Panc1 (cell line): Measurements from ENCODE around the gene MEOX2. TPM values are rescaled to one million over a fixed set of nuclear protein-coding genes. Genes with fewer than 3 reads are reported as not detected.

Experiments
- ATAC-seq: fragments of 200-7000 bp; cut with Tn5 transposase; 2 replicates; pipeline ENCODE4 v1.9.1; 2020; ENCODE audit warnings: mild to moderate bottlenecking, moderate library complexity
- BruUV-seq: library from RNA; stranded (reverse); fragments of 400-500 nt; replicated peaks from 2 replicates; lab custom pipeline; 2021; lab: Mats Ljungman, UMichigan
- CTCF ChIA-PET: fragments of 300-600 bp; sonication (Branson Sonifier 250); formaldehyde crosslinking; loops from one replicate; lab custom pipeline; 2022; ENCODE audit warnings: antibody characterized with exemption; lab: Charles Lee
- POLR2A ChIA-PET: fragments of 300-600 bp; sonication (Branson Sonifier 250); formaldehyde crosslinking; loops from one replicate; lab custom pipeline; 2022; ENCODE audit warnings: antibody characterized with exemption; lab: Charles Lee
- DNase-seq: peaks from one replicate; pipeline ENCODE4 v3.0.0-alpha.2; 2010; ENCODE audit warnings: low read depth, low spot score
- H3K27ac ChIP-seq: 2 replicates; pipeline ENCODE4 v1.5.1; 2011; ENCODE audit warnings: mild to moderate bottlenecking, low read length, inconsistent platforms
- H3K27me3 ChIP-seq: fragments of 200-500 bp; sonication (Bioruptor generic); 2 replicates; pipeline ENCODE4 v1.6.0; 2014; ENCODE audit warnings: low read length, inconsistent platforms; ENCODE audit not compliant: control insufficient read depth, insufficient read depth
- H3K36me3 ChIP-seq: fragments of 200-500 bp; sonication (Bioruptor generic); 2 replicates; pipeline ENCODE4 v1.5.1; 2014; ENCODE audit warnings: inconsistent platforms, mild to moderate bottlenecking, low read length, moderate library complexity; ENCODE audit not compliant: control insufficient read depth, insufficient read depth
- H3K4me1 ChIP-seq: 2 replicates; pipeline ENCODE4 v1.5.1; 2011; ENCODE audit warnings: inconsistent platforms, mild to moderate bottlenecking, low read length, moderate library complexity; ENCODE audit not compliant: control insufficient read depth, insufficient read depth
- H3K4me3 ChIP-seq, 2 experiments: 2 replicates each; pipeline ENCODE4 v1.5.1; 2011 to 2012; ENCODE audit warnings: low read depth in 2 of 2, low read length in 2 of 2, mild to moderate bottlenecking in 2 of 2, inconsistent platforms in 1 of 2, moderate library complexity in 1 of 2
- H3K9me3 ChIP-seq: fragments of 200-500 bp; sonication (Bioruptor generic); 2 replicates; pipeline ENCODE4 v1.5.1; 2014; ENCODE audit warnings: low read depth, mild to moderate bottlenecking, inconsistent platforms, low read length, moderate library complexity; ENCODE audit not compliant: control insufficient read depth, insufficient read depth
- CTCF ChIP-seq: fragments of 450-650 bp; IDR thresholded peaks from 2 replicates; pipeline ENCODE4 v1.5.1; 2017; ENCODE audit warnings: mild to moderate bottlenecking
- POLR2AphosphoS5 ChIP-seq: IDR thresholded peaks from 2 replicates; pipeline ENCODE4 v1.6.1; 2012; ENCODE audit warnings: mild to moderate bottlenecking, low read depth, low read length, moderate library complexity
- REST ChIP-seq, 2 experiments: IDR thresholded peaks; 2 replicates each; pipeline ENCODE4 v1.6.1; 2011 to 2012; ENCODE audit warnings: low read depth in 2 of 2, control low read depth in 1 of 2, low read length in 1 of 2, mild to moderate bottlenecking in 1 of 2, moderate library complexity in 1 of 2; ENCODE audit not compliant: insufficient read depth in 1 of 2
- SIN3A ChIP-seq: IDR thresholded peaks from 2 replicates; pipeline ENCODE4 v1.6.1; 2012; ENCODE audit warnings: low read depth, mild to moderate bottlenecking, low read length, moderate library complexity, borderline replicate concordance; ENCODE audit not compliant: insufficient read depth
- TCF7L2 ChIP-seq: IDR thresholded peaks from 2 replicates; pipeline ENCODE4 v1.6.1; 2011; ENCODE audit warnings: mild to moderate bottlenecking, low read depth, low read length, inconsistent platforms
- in situ Hi-C: cut with HindIII; loops from 2 replicates; pipeline ENCODE4 v1.10.0; 2016; ENCODE audit warnings: low sequenced_read_pairs, low pct_unique_long_range_greater_than_20kb
- intact Hi-C: fragments of 100-400 bp; cut with micrococcal nuclease; formaldehyde crosslinking; loops from one replicate; pipeline ENCODE4 v1.10.0; 2022; ENCODE audit not compliant: unreplicated experiment
- total RNA-seq: library from RNA; stranded (reverse); gene quantifications from one replicate; pipeline ENCODE4 v1.2.1, GENCODE V29; 2021; ENCODE audit not compliant: unreplicated experiment

MEOX2 gene
- total RNA-seq, 1 experiment from 2014 or later: not detected

GRCh38 chr7:15600298-15600697, 86.2 kb downstream of the MEOX2 start:
- Histone ChIP-seq H3K27me3 (no peaks in the 10 kb centered on the region), H3K27ac (no peak overlapping the region), H3K36me3 (no peaks in the 10 kb centered on the region), H3K4me3 (no peak overlapping the region), H3K9me3 (no peaks in the 10 kb centered on the region; the same call in 1 of the 2 replicates), H3K4me1 (no peaks in the 10 kb centered on the region)
- DNase-seq (no peak), ATAC-seq (no peak)
- in situ Hi-C loops: no loop called here
- no TSS peak for BruUV-seq
- CTCF ChIA-PET: no interaction called here
- POLR2A ChIA-PET: no interaction called here
- intact Hi-C loops: no loop called here
- TF ChIP-seq REST (IDR thresholded peaks at IDR 0.05; ENCODE audit: insufficient read depth in 1 of 2, low read depth in 2 of 2, low read length in 1 of 2) (no peak), CTCF (no peak), TCF7L2 (no peak), SIN3A (no peak), POLR2AphosphoS5 (no peak)

GRCh38 chr7:15594461-15594860, 92.0 kb downstream of the MEOX2 start:
- no peak overlapping the region for H3K4me3 ChIP-seq
- ChIA-PET CTCF (no interaction called here), POLR2A (no interaction called here)
- H3K27me3 ChIP-seq: no peaks in the 10 kb centered on the region
- BruUV-seq: no TSS peak
- intact Hi-C loops (no loop called here), in situ Hi-C loops (no loop called here)
- no peak for ATAC-seq
- no peaks in the 10 kb centered on the region for H3K36me3 ChIP-seq
- no peak overlapping the region for H3K27ac ChIP-seq
- TF ChIP-seq REST (IDR thresholded peaks at IDR 0.05; ENCODE audit: insufficient read depth in 1 of 2, low read depth in 2 of 2, low read length in 1 of 2) (no peak), CTCF (no peak), POLR2AphosphoS5 (no peak), TCF7L2 (no peak), SIN3A (no peak)
- no peak for DNase-seq
- 0 out of 2 replicates have a peak, but pooled peaks cover 4% of the 10 kb centered on the region for H3K9me3 ChIP-seq
- no peaks in the 10 kb centered on the region for H3K4me1 ChIP-seq
